Measurements from ENCODE around the gene C5.

DNA sequence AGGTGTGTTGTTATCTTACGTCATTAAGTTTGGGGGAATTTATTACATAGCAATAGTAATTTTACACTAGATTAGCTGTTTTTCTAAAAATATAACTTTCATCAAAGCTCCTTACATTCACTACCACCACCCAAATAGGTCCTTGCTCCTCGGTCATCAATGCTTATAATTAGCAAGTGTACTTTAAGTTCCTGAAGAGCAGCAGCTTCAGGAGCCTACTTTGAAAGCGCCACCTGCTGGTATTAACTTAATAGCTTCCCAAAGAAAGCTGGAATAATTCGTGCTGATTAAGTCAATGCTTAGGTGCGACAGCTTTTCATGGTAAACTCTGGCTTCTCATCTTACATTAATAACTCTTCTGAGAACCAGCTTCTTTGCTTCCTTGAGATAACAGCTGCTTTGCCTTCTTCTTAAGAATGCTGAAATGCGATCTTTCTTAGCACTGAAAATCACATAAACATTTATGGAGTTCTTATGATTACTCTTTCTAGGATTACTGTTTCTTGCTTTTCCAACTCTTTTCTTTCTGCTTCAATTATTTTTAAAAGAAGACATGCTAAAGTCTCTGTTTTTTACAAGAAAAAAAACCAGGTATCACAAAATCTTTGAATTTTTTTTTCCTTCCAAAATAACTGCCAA lies 10.0 kb upstream of the C5 start:
- TF ChIP-seq, protein P1, sequence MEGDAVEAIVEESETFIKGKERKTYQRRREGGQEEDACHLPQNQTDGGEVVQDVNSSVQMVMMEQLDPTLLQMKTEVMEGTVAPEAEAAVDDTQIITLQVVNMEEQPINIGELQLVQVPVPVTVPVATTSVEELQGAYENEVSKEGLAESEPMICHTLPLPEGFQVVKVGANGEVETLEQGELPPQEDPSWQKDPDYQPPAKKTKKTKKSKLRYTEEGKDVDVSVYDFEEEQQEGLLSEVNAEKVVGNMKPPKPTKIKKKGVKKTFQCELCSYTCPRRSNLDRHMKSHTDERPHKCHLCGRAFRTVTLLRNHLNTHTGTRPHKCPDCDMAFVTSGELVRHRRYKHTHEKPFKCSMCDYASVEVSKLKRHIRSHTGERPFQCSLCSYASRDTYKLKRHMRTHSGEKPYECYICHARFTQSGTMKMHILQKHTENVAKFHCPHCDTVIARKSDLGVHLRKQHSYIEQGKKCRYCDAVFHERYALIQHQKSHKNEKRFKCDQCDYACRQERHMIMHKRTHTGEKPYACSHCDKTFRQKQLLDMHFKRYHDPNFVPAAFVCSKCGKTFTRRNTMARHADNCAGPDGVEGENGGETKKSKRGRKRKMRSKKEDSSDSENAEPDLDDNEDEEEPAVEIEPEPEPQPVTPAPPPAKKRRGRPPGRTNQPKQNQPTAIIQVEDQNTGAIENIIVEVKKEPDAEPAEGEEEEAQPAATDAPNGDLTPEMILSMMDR (IDR thresholded peaks at IDR 0.05): peak; percentile 53 to 80 (median 64)
- no peak for TF ChIP-seq POLR2AphosphoS5 (IDR thresholded peaks at IDR 0.05)

All from upper lobe of left lung (tissue), 4 donors.